Measurements from ENCODE around the gene TRAF3IP1.
"Not testable (repeated sequence)": the region's sequence is repeated elsewhere in the genome, so short reads cannot be mapped to it uniquely, and the experiment has no call there.

The TRAF3IP1 gene

DNA sequence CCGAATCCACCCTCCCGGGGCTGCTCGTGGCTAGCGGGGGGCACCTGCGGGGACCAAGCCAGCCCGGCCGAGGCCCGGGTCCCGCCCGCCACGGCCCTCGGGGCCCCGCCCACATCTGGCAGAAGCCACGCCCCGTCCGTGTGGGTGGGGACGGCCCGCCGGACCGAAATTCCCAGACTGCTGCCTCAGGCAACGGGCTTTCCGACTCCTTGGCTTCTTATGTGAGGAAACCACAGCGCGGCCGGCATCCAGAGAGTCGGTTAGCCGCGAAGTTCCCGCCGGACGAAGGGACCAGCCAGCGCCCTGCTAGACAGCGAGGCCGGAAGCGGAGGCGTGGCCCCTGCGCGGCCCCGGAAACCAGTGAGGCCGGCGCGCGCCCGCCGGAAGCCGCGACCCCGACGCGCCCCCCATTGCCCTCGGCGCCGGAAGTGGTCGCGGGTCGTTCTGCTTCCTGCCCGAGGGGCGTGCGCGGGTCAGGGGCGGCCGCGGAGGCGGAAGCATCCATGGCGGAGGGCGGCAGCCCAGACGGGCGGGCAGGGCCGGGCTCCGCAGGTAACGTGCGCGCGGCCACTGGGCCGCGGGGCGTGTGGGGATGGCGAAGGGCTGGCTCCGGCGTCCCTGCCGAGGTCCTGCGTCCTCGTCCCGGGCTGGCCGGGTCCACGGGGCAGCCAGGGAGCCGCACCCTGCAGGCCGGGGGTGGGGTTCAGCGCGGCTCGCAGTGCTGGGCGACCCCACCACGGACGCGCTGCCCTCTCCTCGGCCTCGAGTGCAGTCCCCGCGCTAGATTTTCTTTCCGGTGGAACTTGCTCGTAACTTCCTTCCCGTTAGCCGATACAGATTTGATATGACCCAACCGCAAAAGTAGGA, 106.5 kb downstream of the TRAF3IP1 start, which contains the start of gene ASB1:
TSS of gene ASB1 (plus strand) at position 360 of the 867 bp plus-strand sequence. CDS start at position 504, 144 bp downstream.
- peak; percentile 87 for DNase-seq (ENCODE audit: low spot score)

DNA sequence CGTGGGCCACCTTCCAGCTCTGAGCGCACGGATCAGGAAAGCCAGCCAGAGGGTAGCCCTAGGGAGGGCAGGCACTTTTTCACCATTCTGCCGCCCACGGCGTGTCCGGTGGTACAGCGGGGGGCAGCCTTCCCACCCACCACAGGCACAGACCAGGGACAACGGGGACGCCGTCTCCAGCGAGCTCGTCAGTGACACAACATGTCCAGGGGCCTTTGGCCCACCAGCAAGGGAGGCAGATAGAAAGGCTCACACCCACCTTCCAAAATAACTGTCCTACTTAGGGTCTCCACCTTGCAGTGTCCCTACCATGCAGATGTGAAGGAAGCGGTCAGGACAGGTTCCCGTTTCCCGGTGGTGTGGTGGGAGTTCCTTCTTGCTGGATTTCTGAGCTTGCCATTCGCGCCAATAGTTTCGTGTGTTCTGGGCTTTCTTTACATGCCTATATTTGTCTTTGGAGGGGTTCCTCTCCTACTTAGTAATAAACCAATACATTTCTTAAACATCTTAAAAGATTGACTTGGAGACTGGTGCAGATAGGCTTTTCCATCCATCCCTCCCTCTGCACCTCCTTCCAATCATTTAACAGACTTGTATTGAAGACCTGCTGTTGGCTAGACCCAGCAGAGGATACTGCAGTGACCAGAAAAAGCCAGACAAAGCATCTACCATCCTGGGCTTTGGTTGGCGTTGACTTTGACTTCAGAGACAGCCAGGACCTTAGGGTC, 107.3 kb downstream of the TRAF3IP1 start:
- no peak for DNase-seq (ENCODE audit: low spot score)

DNA sequence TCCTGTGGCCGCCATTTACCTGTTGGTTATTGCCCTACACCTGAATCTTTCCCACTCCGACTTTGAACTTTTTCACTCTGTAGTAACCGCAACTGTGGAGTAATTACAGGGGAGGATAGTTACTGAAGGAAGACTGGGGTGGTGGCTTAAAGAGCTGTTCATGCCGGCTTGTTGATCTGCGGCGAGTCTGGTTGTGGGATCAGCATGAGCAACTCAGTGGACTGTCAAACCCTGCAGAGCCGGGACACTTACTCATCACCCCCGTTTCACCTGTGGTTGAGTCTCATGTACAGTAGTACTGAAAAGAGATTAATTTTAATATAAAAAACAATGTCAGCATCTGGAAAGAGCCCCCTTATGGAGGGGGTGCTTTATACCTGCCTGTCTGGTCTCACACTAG, 108.5 kb downstream of the TRAF3IP1 start:
- DNase-seq (ENCODE audit: low spot score) = no peak

- DNase-seq (ENCODE audit: low spot score) = no peak
Measured at GRCh38 chr2:238430781-238431180, 110.5 kb downstream of the TRAF3IP1 start.

DNA sequence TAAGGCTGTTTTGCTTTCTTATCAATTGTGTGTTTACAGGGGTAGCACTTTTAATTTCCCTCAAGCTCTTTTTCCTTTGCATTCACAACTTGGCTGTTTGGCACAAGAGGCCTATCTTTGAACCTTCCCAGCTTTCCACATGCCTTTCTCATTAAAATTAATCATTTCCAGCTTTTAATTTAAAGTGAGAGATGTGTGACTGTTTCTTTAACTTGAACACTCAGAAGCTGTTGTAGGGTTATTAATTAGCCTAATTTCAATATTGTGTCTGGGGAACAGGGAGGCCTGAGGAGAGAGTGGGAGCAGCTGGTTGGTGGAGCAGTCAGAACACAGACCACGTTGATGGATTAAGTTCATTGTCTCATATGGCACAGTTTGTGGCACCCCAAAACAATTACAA, 111.1 kb downstream of the TRAF3IP1 start:
- DNase-seq (ENCODE audit: low spot score) = no peak

DNA sequence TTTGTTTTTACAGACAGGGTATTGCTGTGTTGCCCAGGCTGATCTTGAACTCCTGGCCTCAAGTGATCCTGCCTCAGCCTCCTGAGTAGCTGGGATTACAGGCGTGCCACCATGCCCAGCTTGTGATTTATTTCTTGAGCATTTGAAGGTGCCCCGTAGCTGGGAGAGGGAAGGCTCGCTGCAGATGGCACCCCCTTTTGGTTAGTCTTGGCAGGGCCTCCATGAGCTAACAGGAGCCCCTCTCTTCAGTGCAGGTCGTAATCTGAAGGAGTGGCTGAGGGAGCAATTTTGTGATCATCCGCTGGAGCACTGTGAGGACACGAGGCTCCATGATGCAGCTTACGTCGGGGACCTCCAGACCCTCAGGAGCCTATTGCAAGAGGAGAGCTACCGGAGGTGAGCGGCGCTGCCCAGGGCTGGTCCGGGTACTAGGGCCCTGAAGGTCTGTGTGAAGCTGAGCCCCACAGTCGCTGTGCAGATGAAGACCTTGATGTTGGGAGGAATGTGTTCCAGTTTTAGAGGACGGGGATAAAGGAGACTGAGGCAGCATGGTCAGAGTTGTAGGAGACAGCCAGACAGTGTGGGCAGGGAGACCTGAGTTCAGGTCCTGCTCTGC, 113.1 kb downstream of the TRAF3IP1 start:
- DNase-seq (ENCODE audit: low spot score) = no peak

- no peak for DNase-seq (ENCODE audit: low spot score)
Measured at GRCh38 chr2:238433941-238434845, 113.9 kb downstream of the TRAF3IP1 start.

DNA sequence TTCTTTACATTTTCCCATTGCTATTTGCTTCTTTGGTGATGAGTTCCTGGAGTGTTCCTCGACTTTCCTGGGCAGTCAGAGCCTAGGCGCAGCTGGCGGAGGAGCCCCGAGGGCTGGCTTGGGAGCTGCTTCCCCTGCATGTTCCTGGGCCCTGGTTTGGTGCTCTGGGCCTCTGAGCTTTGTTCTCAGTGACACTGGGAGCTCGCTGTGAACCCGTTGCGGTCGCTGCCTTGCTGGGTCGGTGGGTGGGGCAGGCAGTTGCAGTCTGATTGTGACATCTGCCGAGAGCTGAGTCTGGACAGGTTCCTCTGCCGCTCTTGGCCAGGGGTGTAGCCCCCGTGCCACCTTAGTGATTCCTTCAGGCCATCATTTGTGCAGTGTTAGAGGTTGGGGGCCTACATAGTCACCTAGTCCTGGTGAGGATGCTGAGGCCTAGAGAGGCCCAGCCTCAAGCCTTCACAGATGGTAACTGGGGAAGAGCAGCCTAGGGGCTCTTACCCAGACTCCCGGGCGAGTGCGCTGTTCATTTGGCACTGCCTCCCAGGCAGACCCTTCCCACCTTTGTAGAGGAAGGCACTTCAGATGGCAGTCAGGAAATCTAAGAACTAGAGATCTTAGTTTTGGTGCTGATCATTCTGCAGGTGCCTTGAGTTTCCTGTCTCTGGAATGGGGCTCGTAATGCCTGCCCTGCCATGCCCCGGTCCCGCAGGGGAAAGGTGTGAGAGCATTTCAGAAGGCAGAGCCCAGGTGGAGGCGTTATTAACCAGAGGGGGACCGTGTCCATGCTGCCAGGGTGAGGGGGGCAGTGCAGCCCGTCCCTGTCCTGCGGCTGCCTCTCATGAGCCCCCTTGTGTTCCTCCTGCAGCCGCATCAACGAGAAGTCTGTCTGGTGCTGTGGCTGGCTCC, 114.8 kb downstream of the TRAF3IP1 start:
- no peak for DNase-seq (ENCODE audit: low spot score)

- DNase-seq (ENCODE audit: low spot score) = no peak
Measured at GRCh38 chr2:238435752-238436096, 115.4 kb downstream of the TRAF3IP1 start.

DNA sequence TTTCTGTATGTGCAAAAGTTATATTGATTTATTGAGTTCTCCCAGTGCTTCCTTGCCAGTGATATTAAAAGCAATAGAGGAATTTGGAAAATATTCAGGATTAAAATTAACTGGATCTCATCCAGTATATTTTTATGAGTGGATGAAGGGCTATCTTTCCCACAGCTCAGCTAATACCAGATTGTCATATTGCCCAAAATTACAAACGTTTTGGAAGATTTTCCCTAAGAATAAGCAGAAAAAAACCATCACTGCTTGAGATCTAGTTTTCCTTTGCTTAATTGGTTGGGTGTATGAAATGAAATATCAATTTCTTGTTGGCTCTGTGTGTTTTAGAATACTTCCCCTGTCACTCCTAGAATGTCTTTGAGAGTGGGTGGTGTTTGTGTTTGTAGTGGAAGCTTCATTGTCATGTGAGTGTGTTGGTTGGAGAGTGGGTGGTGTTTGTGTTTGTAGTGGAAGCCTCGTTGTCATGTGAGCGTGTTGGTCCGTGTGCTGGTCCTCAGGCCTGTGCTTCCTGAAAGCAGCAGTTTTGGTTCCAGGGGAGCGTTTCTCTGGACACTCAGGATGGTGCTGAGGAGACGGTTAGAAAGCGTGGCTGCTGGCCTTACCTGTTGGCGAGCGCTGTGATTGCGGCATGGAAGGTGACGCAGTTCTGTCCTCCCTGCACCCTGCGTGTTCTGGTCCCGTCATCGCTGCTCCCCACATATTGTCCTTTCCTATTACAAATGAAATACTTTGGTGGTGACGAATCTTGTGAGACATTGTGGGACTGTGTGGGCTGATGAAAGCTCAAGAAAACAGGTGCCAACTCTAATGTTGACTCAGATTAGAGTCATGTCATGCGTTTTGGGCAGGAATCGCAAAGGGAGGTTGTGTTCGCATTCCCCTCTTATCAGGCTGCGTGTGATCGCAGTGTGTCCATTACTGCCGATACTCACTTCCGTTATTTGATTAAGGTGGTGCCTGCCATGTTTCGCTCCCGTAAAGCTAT, 118.8 kb downstream of the TRAF3IP1 start:
- DNase-seq (ENCODE audit: low spot score) = no peak

GRCh38 chr2:238439917-238440316, 119.6 kb downstream of the TRAF3IP1 start:
- DNase-seq (ENCODE audit: low spot score) = no peak

DNA sequence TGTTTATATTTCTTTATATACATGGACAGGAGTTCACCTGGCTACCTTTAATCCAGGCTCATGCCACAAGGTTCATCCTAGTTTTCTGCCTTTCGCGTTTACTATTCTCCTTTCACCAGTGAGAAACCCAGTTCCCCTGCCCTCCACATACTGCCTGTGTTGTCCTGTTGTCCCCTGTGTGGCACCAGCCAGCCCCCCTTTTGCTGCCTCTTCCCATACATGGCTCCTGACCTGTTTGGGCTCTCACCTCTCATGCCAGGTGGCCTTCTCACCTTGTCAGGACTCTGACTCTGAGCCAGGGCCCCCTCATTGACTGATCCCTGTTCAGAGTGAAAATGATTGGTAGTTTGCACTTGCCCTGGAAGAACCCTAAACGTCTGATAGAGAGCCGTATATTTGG, 120.0 kb downstream of the TRAF3IP1 start:
- DNase-seq (ENCODE audit: low spot score) = no peak

DNA sequence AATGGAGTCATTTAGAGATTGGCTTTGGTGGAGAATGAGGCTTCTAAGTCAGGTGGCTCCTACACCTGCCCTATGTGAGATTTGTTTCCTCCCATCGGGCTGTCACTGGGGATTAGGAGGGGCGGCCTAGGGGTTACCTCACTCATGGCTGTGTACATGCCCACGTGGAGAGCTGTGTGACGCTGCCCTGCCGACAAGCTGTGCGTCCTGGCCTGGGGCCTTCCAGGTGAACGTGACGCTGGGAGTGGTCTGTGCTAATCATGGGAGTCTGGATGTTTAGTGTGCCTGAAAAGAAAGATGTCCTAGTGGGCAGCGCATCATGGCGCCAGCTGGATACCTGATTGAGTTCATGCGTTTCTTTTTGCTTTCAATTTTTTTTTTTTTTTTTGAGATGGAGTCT, 120.4 kb downstream of the TRAF3IP1 start:
- no peak for DNase-seq (ENCODE audit: low spot score)

GRCh38 chr2:238441262-238442114, 121.2 kb downstream of the TRAF3IP1 start:
- DNase-seq (ENCODE audit: low spot score) = no peak

GRCh38 chr2:238442257-238442656, 121.9 kb downstream of the TRAF3IP1 start:
- DNase-seq (ENCODE audit: low spot score) = not testable (repeated sequence)

DNA sequence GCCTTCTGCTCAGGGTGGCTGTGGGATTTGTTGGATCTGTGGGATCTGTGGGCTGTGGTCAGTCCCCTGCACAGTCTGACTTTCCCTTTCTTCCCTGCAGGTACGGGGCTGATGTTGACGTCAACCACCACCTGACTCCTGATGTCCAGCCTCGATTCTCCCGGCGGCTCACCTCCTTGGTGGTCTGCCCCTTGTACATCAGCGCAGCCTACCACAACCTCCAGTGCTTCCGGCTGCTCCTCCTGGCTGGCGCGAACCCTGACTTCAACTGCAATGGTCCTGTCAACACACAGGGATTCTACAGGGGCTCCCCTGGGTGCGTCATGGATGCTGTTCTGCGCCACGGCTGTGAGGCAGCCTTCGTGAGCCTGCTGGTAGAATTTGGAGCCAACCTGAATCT, 123.9 kb downstream of the TRAF3IP1 start:
- no peak for DNase-seq (ENCODE audit: low spot score)

DNA sequence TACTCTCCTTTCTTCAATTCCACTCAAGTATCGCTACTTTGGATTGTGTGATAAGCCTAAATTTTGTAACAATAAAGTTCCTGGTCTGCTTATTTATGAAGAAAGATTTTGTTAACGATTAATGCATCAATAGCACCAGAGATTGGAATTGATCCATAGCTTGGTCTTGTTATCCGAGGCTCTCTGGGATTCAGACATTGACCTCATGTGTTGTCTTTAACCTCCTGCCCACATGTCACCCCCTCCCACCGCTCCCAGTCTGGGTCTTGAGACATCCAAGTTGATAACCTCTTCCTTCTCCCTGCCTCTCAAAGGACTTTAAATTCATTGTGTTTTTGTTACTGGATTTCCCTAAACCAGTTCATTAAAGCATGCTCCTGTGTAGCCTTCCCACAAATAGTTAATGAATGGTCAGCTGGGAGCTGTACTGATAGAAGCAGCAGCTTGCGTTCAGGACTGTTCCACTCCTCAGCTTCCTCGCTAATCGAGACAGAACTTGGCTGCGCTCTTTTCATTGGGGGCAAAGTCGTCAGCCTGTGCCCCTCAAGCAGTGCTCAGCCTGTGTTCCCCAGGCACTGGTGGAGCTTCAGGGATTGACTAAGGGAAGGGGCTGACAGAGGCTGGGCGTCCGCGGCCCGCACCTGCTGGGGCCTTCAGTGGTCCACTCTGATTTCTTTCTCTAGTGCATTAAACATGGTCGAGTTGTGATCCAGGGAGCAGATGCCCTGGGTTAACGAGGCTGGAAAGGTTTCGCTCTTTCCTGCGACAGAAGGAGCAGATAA, 125.3 kb downstream of the TRAF3IP1 start:
- no peak for DNase-seq (ENCODE audit: low spot score)

All from SK-N-DZ (cell line).